ENCODE results near the gene IMMP2L.

Gene IMMP2L

GRCh38 chr7:110891197-110891596 is 671.1 kb downstream of the IMMP2L start:
- no peak for DNase-seq

GRCh38 chr7:110890101-110890500 is 672.2 kb downstream of the IMMP2L start:
- no peak for DNase-seq

DNA sequence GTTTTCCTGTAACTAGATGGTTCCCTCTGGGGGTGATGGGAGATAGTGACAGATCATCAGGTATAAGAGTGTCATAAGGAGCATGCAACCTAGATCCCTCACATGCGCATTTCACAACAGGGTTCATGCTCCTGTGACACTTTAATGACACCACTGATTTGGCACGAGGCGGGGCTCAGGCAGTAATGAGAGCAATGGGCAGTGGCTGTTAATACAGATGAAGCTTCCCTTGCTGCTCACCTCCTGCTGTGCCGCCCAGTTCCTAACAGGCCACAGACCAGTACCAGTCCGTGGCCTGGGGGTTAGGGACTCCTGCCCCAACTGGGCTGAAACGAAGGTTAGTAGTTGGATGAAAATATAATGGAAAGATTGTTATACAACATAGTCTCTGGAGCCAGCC is 673.0 kb downstream of the IMMP2L start:
- DNase-seq, result no peak

- no peak for DNase-seq
Observed at GRCh38 chr7:110888641-110889040, 673.7 kb downstream of the IMMP2L start.

- no peak for DNase-seq
Observed at GRCh38 chr7:110885474-110885873, 676.8 kb downstream of the IMMP2L start.

DNA sequence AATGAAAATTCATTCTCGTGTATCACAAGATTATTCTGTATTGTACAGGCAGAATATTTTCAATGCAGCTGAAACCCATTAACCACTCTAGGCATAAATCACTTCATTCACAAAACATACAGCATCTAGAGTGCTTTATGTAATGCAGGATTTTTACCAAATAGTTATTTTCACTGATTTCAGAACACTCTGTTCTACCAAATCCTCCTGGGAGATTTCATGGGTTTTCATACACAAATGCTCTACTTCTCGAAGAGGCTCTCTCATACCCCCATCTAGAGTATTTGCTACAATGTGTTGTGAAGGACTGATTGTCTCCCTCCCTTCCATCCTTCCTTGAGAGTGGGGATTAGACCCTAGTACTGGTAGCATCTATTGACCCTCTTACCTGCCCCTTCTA is 680.6 kb downstream of the IMMP2L start:
- no peak for DNase-seq

- DNase-seq, result no peak
Observed at GRCh38 chr7:110880971-110881370, 681.3 kb downstream of the IMMP2L start.

- DNase-seq, result no peak
Observed at GRCh38 chr7:110877016-110877415, 685.3 kb downstream of the IMMP2L start.

DNA sequence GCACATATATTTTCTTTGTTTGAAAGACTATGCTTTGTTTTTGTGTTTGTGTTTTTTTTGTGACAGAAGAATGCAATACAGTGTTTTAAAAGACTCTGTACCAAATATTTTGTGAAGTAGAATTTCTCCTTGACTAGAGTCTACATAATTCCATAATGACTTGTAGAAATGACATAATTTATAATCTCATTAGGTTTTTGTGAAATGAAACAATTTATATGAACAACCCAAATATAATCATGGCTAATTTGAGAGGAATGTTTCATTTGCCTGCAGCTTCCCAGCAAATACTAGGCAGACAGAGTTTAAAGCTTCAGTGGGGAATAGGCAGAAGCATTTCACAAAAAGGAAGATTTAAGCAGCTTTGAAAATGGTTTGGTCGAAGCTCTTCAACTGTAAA is 686.9 kb downstream of the IMMP2L start:
- DNase-seq, result no peak

DNA sequence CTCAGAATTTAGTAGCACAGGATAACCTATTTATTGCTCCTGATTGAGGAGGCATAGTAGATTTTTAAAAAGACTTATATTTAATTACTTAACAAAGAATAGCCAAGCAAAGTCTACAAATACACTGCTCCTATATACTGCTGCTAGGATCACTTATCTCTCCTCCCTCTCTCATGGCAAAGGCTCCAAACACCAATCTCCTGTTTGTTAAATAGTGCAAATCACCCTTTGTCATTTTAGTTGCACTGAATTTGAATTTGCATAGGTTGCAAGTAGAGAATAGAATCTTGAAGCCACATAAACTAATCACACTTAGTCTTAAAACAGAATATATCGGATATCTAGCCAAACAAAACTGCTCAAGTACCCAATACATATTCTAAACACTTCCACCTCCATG is 690.4 kb downstream of the IMMP2L start:
- no peak for DNase-seq

DNA sequence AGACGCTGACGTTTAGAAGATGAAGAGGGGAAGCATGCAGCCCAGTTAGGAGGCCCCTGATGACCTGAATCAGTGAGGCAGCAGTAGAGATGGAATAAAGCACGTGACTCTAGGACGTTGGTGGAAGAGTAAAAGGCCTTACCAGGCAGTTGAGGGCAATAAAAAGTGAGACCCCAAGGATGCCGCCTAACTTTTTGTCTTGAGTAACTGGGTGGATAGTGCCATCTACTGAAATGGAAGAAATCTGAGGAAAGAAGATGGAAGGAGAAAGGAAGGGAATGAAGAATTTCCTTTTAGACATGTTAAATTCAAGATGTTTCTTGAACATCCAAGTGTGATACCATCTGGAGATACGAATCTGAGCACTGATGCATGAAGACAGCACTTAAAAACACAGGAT is 691.4 kb downstream of the IMMP2L start:
- DNase-seq, result no peak

DNA sequence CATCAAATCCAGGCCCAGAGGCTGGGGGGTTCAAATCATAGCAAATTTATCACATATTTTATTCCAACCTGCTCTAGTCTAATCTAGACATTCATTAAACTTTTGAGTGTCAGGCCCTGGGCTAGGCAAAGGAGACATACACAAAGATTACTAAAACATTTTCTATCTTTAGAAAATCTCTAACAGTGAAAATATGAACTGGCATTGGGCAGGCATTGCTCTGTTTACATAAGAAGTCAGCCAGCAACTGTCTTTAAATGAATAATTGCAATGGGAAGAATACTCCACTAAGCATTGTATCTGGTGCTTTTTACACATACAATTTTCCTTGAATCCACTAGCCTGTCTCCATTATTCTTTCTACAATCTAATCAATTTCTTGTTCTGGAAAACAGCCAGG is 693.8 kb downstream of the IMMP2L start:
- DNase-seq, result no peak

GRCh38 chr7:110867771-110868170 is 694.5 kb downstream of the IMMP2L start:
- no peak for DNase-seq

- no peak for DNase-seq
Observed at GRCh38 chr7:110863258-110863657, 699.0 kb downstream of the IMMP2L start.

DNA sequence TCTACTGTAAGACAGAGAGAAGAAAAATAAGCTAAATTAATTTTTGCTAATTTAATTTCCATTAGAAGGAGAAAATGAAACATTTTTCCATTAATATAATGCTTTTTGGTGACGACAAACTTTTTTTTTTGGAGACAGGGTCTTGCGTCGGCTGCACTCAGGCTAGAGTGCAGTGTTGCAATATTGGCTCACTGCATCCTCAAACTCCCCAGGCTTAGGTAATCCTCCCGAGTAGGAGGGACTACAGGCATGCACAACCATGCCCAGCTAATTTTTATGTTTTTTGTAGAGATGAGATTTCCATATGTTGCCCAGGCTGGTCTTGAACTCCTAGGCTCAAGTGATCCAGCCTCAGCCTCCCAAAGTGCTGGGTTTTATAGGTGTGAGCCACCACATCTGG is 701.1 kb downstream of the IMMP2L start:
- DNase-seq, result no peak

DNA sequence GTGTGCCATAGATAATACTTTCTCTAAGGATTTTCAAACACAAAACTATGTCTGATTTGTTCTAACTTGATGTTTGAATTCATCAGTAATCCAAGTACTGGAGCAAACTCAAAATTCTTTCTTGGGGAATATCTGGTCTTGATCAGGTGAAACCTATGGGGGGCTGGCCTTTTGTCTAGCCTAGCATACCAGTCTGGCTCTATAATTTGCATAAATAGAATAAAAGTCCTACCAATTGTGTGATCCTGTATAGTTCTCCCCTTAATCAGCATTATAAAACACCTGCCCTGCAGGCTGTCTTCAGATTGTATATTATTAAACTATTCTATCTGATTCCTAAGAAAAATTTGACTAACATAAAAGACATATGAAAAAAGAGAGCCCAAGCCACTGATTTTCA is 705.2 kb downstream of the IMMP2L start:
- DNase-seq, result no peak

DNA sequence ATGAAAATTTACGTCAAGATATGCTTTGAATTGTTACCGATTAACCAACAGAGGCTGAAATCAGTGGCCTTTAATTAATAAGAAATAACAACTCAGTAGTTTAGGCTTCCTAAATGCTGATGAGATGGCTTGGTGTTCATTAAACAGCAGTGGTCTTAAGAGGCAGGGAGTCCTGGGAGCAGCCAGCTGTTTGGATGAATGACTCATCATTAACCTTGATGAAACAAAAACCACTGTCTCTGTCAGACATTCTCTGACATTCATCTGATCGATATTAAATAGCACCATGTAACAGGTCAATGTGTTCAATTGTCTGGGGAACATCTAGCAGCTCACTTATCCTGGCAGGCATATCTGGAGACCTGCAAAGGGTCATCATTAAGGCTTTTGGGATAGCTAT is 705.6 kb downstream of the IMMP2L start:
- no peak for DNase-seq

DNA sequence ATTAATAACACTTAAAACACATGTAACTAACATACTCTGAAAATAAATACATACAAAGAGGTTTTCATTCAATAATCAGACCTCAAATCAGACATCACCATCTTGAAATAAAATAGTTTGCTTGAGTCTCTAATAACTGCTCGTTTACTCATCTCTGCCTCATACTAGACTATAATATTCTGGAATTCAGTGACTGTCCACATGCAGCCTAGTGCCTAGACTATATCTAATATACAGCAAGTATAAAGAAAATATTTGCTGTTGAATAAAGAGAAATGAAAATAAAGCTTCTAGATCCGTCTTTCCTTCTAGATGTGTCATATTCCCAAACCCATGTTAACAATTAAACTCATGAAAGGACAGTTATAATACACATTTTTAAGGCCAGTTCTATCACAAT is 707.6 kb downstream of the IMMP2L start:
- DNase-seq, result no peak

GRCh38 chr7:110854166-110854565 is 708.1 kb downstream of the IMMP2L start:
- no peak for DNase-seq

- no peak for DNase-seq
Observed at GRCh38 chr7:110853263-110853662, 709.0 kb downstream of the IMMP2L start.

DNA sequence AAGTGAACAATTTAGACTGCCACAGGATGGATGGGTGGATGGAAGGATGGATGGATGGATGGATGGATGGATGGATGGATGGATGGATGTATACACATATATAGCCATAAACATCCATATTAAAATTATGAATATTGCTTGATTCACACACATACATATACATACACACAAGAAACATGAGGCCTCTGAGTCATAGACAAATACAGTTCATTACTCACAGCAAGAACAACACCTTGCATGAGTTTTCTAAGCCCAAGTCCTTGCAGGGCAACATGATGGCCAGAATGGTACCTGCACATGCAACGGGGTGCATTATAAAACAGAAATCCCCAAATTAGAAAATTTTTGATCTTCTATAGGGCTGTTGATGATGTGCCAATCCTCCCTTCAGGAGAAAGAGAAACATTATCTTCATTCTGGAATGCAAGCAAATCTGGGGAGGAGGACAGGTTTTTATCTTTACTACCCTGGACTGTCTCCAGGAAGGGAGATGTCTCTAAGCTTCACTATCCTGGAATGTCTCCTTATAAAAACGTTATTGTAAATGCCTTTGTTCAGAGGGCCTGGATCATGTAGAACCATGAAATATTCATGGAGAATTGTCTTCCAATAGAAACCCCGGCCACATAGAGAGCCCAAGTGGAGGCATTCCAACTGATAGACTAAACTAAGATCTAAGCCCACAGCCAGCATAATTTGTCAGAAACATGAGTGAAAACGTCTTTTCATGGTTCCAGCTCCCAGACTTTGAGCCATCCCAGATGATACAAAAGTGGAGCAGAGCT is 709.9 kb downstream of the IMMP2L start:
- DNase-seq, result no peak

DNA sequence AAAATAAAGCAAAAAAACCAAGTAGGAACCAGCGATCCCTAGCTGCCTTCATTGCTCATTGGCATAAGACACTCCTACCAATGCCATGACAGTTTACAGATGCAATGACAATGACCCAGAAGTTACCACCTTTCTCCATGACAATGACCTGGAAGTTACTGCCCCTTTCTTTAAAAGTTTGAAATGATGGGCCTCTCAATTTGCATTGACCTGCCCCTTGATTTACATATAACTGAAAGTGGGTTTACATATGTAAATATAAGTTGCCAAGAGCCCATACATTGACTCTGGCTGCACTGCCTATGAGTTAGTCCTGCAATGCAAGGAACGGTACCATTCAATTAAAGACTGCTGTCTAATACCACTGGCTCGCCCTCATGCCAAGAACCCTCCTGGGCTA is 712.1 kb downstream of the IMMP2L start:
- DNase-seq, result no peak

GRCh38 chr7:110842796-110843195 is 719.5 kb downstream of the IMMP2L start:
- no peak for DNase-seq

- peak; percentile 22 to 69 for DNase-seq
Observed at GRCh38 chr7:110841840-110842545, 720.3 kb downstream of the IMMP2L start.

DNA sequence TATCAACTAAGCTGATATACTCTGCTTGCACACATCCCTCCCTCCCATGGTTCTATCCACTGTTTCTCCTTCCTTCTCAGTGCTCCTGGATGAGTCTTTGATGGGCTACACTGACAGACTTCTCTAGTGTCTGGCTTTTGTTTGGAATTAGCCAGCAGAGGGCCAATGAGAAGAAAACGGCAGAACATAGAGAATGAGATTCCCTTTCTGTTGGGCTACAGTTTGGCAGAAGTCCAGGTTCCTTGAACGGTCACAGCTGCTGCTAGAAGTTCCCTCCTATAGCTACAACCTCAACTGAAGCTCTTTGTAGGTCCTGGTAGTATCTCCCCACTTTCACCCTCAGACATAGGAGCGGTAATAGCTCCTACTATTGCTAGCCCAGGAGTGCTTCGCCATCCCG is 722.4 kb downstream of the IMMP2L start:
- no peak for DNase-seq

Measured in cerebellar nuclear complex (tissue), 1 donor.